GM23248 (cell line): ENCODE results near the gene MRM2. TPM values are rescaled to one million over a fixed set of nuclear protein-coding genes. Genes with fewer than 3 reads are reported as not detected.

Experiments
- DNase-seq: peaks from one replicate; pipeline ENCODE4 v3.0.0-alpha.2; 2015
- H2AFZ ChIP-seq: fragments of 200-600 bp; sonication (generic); 2 replicates; pipeline ENCODE4 v1.6.1; 2016; ENCODE audit warnings: antibody characterized with exemption
- H3F3A ChIP-seq: fragments of 200-600 bp; sonication (generic); 2 replicates; pipeline ENCODE4 v1.6.1; 2016; ENCODE audit warnings: mild to moderate bottlenecking, antibody characterized with exemption, mixed run types; ENCODE audit not compliant: insufficient read depth
- H3K27ac ChIP-seq: fragments of 200-600 bp; sonication (generic); 2 replicates; pipeline ENCODE4 v1.5.1; 2016; ENCODE audit warnings: mild to moderate bottlenecking
- H3K27me3 ChIP-seq: fragments of 200-600 bp; sonication (generic); replicated peaks from 2 replicates; pipeline ENCODE4 v1.6.1; 2016; ENCODE audit warnings: mild to moderate bottlenecking; ENCODE audit not compliant: insufficient read depth
- H3K36me3 ChIP-seq: fragments of 200-600 bp; sonication (generic); 2 replicates; pipeline ENCODE4 v1.6.1; 2016; ENCODE audit warnings: low read depth, mild to moderate bottlenecking
- H3K4me1 ChIP-seq: fragments of 200-600 bp; sonication (generic); 2 replicates; pipeline ENCODE4 v1.6.1; 2016; ENCODE audit warnings: mild to moderate bottlenecking; ENCODE audit not compliant: insufficient read depth
- H3K4me2 ChIP-seq: fragments of 200-600 bp; sonication (generic); one replicate; pipeline ENCODE4 v1.6.1; 2016; ENCODE audit warnings: mild to moderate bottlenecking; ENCODE audit not compliant: unreplicated experiment
- H3K4me3 ChIP-seq: fragments of 200-600 bp; sonication (generic); 2 replicates; pipeline ENCODE4 v1.5.1; 2016; ENCODE audit warnings: mild to moderate bottlenecking
- H3K79me2 ChIP-seq: fragments of 200-600 bp; sonication (generic); 2 replicates; pipeline ENCODE4 v1.6.1; 2016; ENCODE audit warnings: mild to moderate bottlenecking; ENCODE audit not compliant: insufficient read depth
- H3K9ac ChIP-seq: fragments of 200-600 bp; sonication (generic); 2 replicates; pipeline ENCODE4 v1.6.1; 2016; ENCODE audit warnings: mild to moderate bottlenecking
- H3K9me2 ChIP-seq: fragments of 200-600 bp; sonication (generic); 2 replicates; pipeline ENCODE4 v1.6.1; 2016; ENCODE audit warnings: mixed run types, mild to moderate bottlenecking, moderate library complexity; ENCODE audit not compliant: insufficient read depth
- H3K9me3 ChIP-seq: fragments of 200-600 bp; sonication (generic); one replicate; pipeline ENCODE4 v1.6.1; 2017; ENCODE audit warnings: low read depth
- H4K20me1 ChIP-seq: fragments of 200-600 bp; sonication (generic); 2 replicates; pipeline ENCODE4 v1.6.0; 2016; ENCODE audit not compliant: insufficient read depth
- EZH2 ChIP-seq: fragments of 200-600 bp; sonication (generic); IDR thresholded peaks from 2 replicates; pipeline ENCODE4 v1.6.1; 2018; ENCODE audit warnings: antibody characterized with exemption, mild to moderate bottlenecking; ENCODE audit not compliant: insufficient read depth, poor library complexity, severe bottlenecking
- EZH2phosphoT487 ChIP-seq: fragments of 200-600 bp; sonication (generic); IDR thresholded peaks from 2 replicates; pipeline ENCODE4 v1.6.1; 2018; ENCODE audit warnings: antibody characterized with exemption, moderate library complexity, mild to moderate bottlenecking, low read depth; ENCODE audit not compliant: insufficient read depth
- WGBS, 2 experiments: methylation state at CpG; one replicate each; pipeline ENCODE4 v1.1.6; 2015 to 2017; ENCODE audit warnings: low lambda C conversion rate in 2 of 2, low coverage in 1 of 2; ENCODE audit errors: missing lambda C conversion rate in 2 of 2; 5-methylcytosine and 5-hydroxymethylcytosine counted together
- in situ Hi-C: fragments of 300-500 bp; cut with MboI; formaldehyde crosslinking; loops from 2 replicates; pipeline ENCODE4 v1.15.0; 2020
- polyA plus RNA-seq: library from polyadenylated mRNA; unstranded; fragments of >200 nt; fragmentation: Nextera tagmentation; extraction: Ambion mirVana; gene quantifications from 2 replicates; pipeline ENCODE4 v1.2.1, GENCODE V29; 2016
- total RNA-seq: library from RNA; depleted of rRNA; stranded (reverse); fragments of >200 nt; shearing (Covaris generic); gene quantifications from 2 replicates; pipeline ENCODE4 v1.2.3, GENCODE V29; 2014

Gene MRM2
- total and polyA plus RNA-seq, 2 experiments from 2014 or later: 20.8 to 42.2 TPM

- Histone ChIP-seq H3K9me2 (no peaks in the 10 kb centered on the region), H3F3A (no peaks in the 10 kb centered on the region), H3K9ac (no peak overlapping the region), H3K27me3 (no peaks in the 10 kb centered on the region), H3K79me2 (no peaks in the 10 kb centered on the region), H3K27ac (no peak overlapping the region), H3K4me2 (no peak overlapping the region), H3K4me1 (no peaks in the 10 kb centered on the region), H2AFZ (no peak overlapping the region), H4K20me1 (no peaks in the 10 kb centered on the region), H3K9me3 (no peaks in the 10 kb centered on the region), H3K36me3 (no peaks in the 10 kb centered on the region), H3K4me3 (no peak overlapping the region)
- in situ Hi-C loops: no loop called here
- DNase-seq: no peak
- TF ChIP-seq EZH2: no peak
- no peak for TF ChIP-seq EZH2phosphoT487
- WGBS, 2 experiments: 90 to 95% methylated on average over 15 to 17 of the region's 17 CpGs
These were observed 15.6 kb upstream of the MRM2 start for GRCh38 chr7:2257651-2258050.

GRCh38 chr7:2257046-2257551 is 15.1 kb upstream of the MRM2 start:
- no peak overlapping the region for H3K27ac ChIP-seq
- no peak overlapping the region for H2AFZ ChIP-seq
- no peaks in the 10 kb centered on the region for H3K27me3 ChIP-seq
- H3F3A ChIP-seq: no peaks in the 10 kb centered on the region
- no peak overlapping the region for H3K9ac ChIP-seq
- 93 to 99% methylated on average over 23 to 38 of the region's 38 CpGs for WGBS, 2 experiments
- H3K9me2 ChIP-seq: no peaks in the 10 kb centered on the region
- no peaks in the 10 kb centered on the region for H3K79me2 ChIP-seq
- no peaks in the 10 kb centered on the region for H4K20me1 ChIP-seq
- TF ChIP-seq EZH2 (no peak), EZH2phosphoT487 (no peak)
- in situ Hi-C loops: no loop called here
- no peaks in the 10 kb centered on the region for H3K9me3 ChIP-seq
- no peak for DNase-seq
- no peak overlapping the region for H3K4me2 ChIP-seq
- H3K36me3 ChIP-seq: no peaks in the 10 kb centered on the region
- no peak overlapping the region for H3K4me3 ChIP-seq
- no peaks in the 10 kb centered on the region for H3K4me1 ChIP-seq

GRCh38 chr7:2256306-2257045 is 14.5 kb upstream of the MRM2 start:
- 96% methylated on average over 38 to 44 of the region's 44 CpGs for WGBS, 2 experiments
- no peaks in the 10 kb centered on the region for H4K20me1 ChIP-seq
- TF ChIP-seq EZH2 (no peak), EZH2phosphoT487 (no peak)
- no peaks in the 10 kb centered on the region for H3K9me3 ChIP-seq
- H3F3A ChIP-seq: no peaks in the 10 kb centered on the region
- H3K79me2 ChIP-seq: 0 out of 2 replicates have a peak, but pooled peaks cover 2% of the 10 kb centered on the region
- H3K4me3 ChIP-seq: no peak overlapping the region
- no peak overlapping the region for H3K27ac ChIP-seq
- H3K9ac ChIP-seq: no peak overlapping the region
- no peak overlapping the region for H2AFZ ChIP-seq
- no peaks in the 10 kb centered on the region for H3K9me2 ChIP-seq
- no peak for DNase-seq
- H3K27me3 ChIP-seq: no peaks in the 10 kb centered on the region
- no peaks in the 10 kb centered on the region for H3K36me3 ChIP-seq
- no peak overlapping the region for H3K4me2 ChIP-seq
- in situ Hi-C loops: no loop called here
- no peaks in the 10 kb centered on the region for H3K4me1 ChIP-seq

- WGBS, 2 experiments: 88 to 91% methylated on average over 30 to 33 of the region's 33 CpGs
- no peaks in the 10 kb centered on the region for H3K27me3 ChIP-seq
- no peak overlapping the region for H3K4me3 ChIP-seq
These were observed 13.4 kb upstream of the MRM2 start for GRCh38 chr7:2255145-2256139.

More at GRCh38 chr7:2255145-2256139, 13.4 kb upstream of the MRM2 start:
- no peaks in the 10 kb centered on the region for H3K9me2 ChIP-seq
- in situ Hi-C loops: no loop called here
- no peak overlapping the region for H3K9ac ChIP-seq
- no peaks in the 10 kb centered on the region for H3K9me3 ChIP-seq
- 0 out of 2 replicates have a peak, but pooled peaks cover 10% of the 10 kb centered on the region for H3K79me2 ChIP-seq
- no peak overlapping the region for H3K27ac ChIP-seq
- H3K4me1 ChIP-seq: no peaks in the 10 kb centered on the region
- H3K4me2 ChIP-seq: no peak overlapping the region
- no peaks in the 10 kb centered on the region for H4K20me1 ChIP-seq
- 0 out of 2 replicates have a peak, but pooled peaks cover 5% of the 10 kb centered on the region for H3F3A ChIP-seq
- no peak overlapping the region for H2AFZ ChIP-seq
- no peaks in the 10 kb centered on the region for H3K36me3 ChIP-seq
- no peak for DNase-seq
- TF ChIP-seq EZH2phosphoT487 (no peak), EZH2 (no peak)
